ENCODE results near the gene IWS1.
"Not testable (repeated sequence)": the region's sequence is repeated elsewhere in the genome, so short reads cannot be mapped to it uniquely, and the experiment has no call there.

The IWS1 gene

GRCh38 chr2:127545796-127546195 is 19.5 kb upstream of the IWS1 start:
- Histone ChIP-seq H3K9me2 (replicated peaks; ENCODE audit: insufficient read depth, low read length) (no peaks in the 10 kb centered on the region), H3K36me3 (replicated peaks; ENCODE audit: insufficient read depth, low read length) (no peaks in the 10 kb centered on the region), H2AFZ (ENCODE audit: low read length) (no peak overlapping the region), H3F3A (ENCODE audit: insufficient read depth, low read length) (no peaks in the 10 kb centered on the region), H3K9me3 (replicated peaks; ENCODE audit: insufficient read depth, low read length) (no peaks in the 10 kb centered on the region), H3K4me1 (ENCODE audit: low read length) (no peaks in the 10 kb centered on the region), H3K27me3 (replicated peaks; ENCODE audit: insufficient read depth, low read length) (no peaks in the 10 kb centered on the region; the same call in 1 of the 2 replicates), H3K27ac (ENCODE audit: low read length) (no peak overlapping the region), H3K4me3 (ENCODE audit: low read length) (no peak overlapping the region), H3K9ac (ENCODE audit: low read length) (no peak overlapping the region), H3K4me2 (ENCODE audit: low read depth, low read length) (no peak overlapping the region), H4K20me1 (ENCODE audit: insufficient read depth, low read length) (no peaks in the 10 kb centered on the region), H3K79me2 (ENCODE audit: low read length) (no peaks in the 10 kb centered on the region)
- no peak for DNase-seq
- TF ChIP-seq EZH2phosphoT487 (IDR thresholded peaks at IDR 0.05; ENCODE audit: low read length) (no peak), EZH2 (optimal IDR thresholded peaks at IDR 0.05; ENCODE audit: low read depth, low read length) (no peak)

- no peaks in the 10 kb centered on the region for H3F3A ChIP-seq (ENCODE audit: insufficient read depth, low read length)
- no peak overlapping the region for H3K27ac ChIP-seq (ENCODE audit: low read length)
- H3K4me3 ChIP-seq (ENCODE audit: low read length) = no peak overlapping the region
- no peak for DNase-seq
- no peaks in the 10 kb centered on the region for H3K9me2 ChIP-seq (replicated peaks; ENCODE audit: insufficient read depth, low read length)
- no peaks in the 10 kb centered on the region for H3K9me3 ChIP-seq (replicated peaks; ENCODE audit: insufficient read depth, low read length)
- no peak overlapping the region for H3K4me2 ChIP-seq (ENCODE audit: low read depth, low read length)
- H4K20me1 ChIP-seq (ENCODE audit: insufficient read depth, low read length) = no peaks in the 10 kb centered on the region
- H3K9ac ChIP-seq (ENCODE audit: low read length) = no peak overlapping the region
- H3K27me3 ChIP-seq (replicated peaks; ENCODE audit: insufficient read depth, low read length) = no peaks in the 10 kb centered on the region; the same call in 1 of the 2 replicates
- TF ChIP-seq EZH2 (optimal IDR thresholded peaks at IDR 0.05; ENCODE audit: low read depth, low read length) (no peak), EZH2phosphoT487 (IDR thresholded peaks at IDR 0.05; ENCODE audit: low read length) (no peak), CTCF (IDR thresholded peaks at IDR 0.05; ENCODE audit: low read length) (no peak)
- no peak overlapping the region for H2AFZ ChIP-seq (ENCODE audit: low read length)
- H3K4me1 ChIP-seq (ENCODE audit: low read length) = no peaks in the 10 kb centered on the region
- H3K36me3 ChIP-seq (replicated peaks; ENCODE audit: insufficient read depth, low read length) = no peaks in the 10 kb centered on the region
- no peaks in the 10 kb centered on the region for H3K79me2 ChIP-seq (ENCODE audit: low read length)
These were observed 18.9 kb upstream of the IWS1 start for GRCh38 chr2:127545189-127545588.

- H4K20me1 ChIP-seq (ENCODE audit: insufficient read depth, low read length); H3K9me2 ChIP-seq (replicated peaks; ENCODE audit: insufficient read depth, low read length); H2AFZ ChIP-seq (ENCODE audit: low read length); H3K4me3 ChIP-seq (ENCODE audit: low read length); H3K79me2 ChIP-seq (ENCODE audit: low read length); DNase-seq; H3K4me2 ChIP-seq (ENCODE audit: low read depth, low read length); H3K4me1 ChIP-seq (ENCODE audit: low read length); H3K9me3 ChIP-seq (replicated peaks; ENCODE audit: insufficient read depth, low read length); H3K27me3 ChIP-seq (replicated peaks; ENCODE audit: insufficient read depth, low read length); H3K36me3 ChIP-seq (replicated peaks; ENCODE audit: insufficient read depth, low read length); H3K27ac ChIP-seq (ENCODE audit: low read length); H3K9ac ChIP-seq (ENCODE audit: low read length); H3F3A ChIP-seq (ENCODE audit: insufficient read depth, low read length): not testable (repeated sequence)
These were observed 16.8 kb upstream of the IWS1 start for GRCh38 chr2:127543013-127543501.

- Histone ChIP-seq H3K4me2 (ENCODE audit: low read depth, low read length) (no peak overlapping the region), H3K4me3 (ENCODE audit: low read length) (no peak overlapping the region), H3K27me3 (replicated peaks; ENCODE audit: insufficient read depth, low read length) (peaks cover 4% of the 10 kb centered on the region; the same call in 1 of the 2 replicates), H3K79me2 (ENCODE audit: low read length) (no peaks in the 10 kb centered on the region), H3K36me3 (replicated peaks; ENCODE audit: insufficient read depth, low read length) (no peaks in the 10 kb centered on the region), H3K9ac (ENCODE audit: low read length) (no peak overlapping the region), H2AFZ (ENCODE audit: low read length) (no peak overlapping the region), H3K4me1 (ENCODE audit: low read length) (no peaks in the 10 kb centered on the region), H3F3A (ENCODE audit: insufficient read depth, low read length) (no peaks in the 10 kb centered on the region), H3K9me2 (replicated peaks; ENCODE audit: insufficient read depth, low read length) (no peaks in the 10 kb centered on the region), H3K27ac (ENCODE audit: low read length) (no peak overlapping the region), H3K9me3 (replicated peaks; ENCODE audit: insufficient read depth, low read length) (no peaks in the 10 kb centered on the region), H4K20me1 (ENCODE audit: insufficient read depth, low read length) (no peaks in the 10 kb centered on the region)
- no peak for TF ChIP-seq EZH2 (optimal IDR thresholded peaks at IDR 0.05; ENCODE audit: low read depth, low read length)
- TF ChIP-seq CTCF (IDR thresholded peaks at IDR 0.05; ENCODE audit: low read length) = no peak
- no peak for TF ChIP-seq EZH2phosphoT487 (IDR thresholded peaks at IDR 0.05; ENCODE audit: low read length)
- no peak for DNase-seq
These were observed 15.9 kb upstream of the IWS1 start for GRCh38 chr2:127542231-127542630.
